ENCODE results near the gene DNAH14.
"Not testable (repeated sequence)": the region's sequence is repeated elsewhere in the genome, so short reads cannot be mapped to it uniquely, and the experiment has no call there.

DNAH14 gene

GRCh38 chr1:225159793-225160192 is 230.3 kb downstream of the DNAH14 start:
- DNase-seq = no peak

GRCh38 chr1:225177409-225177808 is 247.9 kb downstream of the DNAH14 start:
- not testable (repeated sequence) for DNase-seq

- no peak for DNase-seq
Measured at GRCh38 chr1:225179686-225180085, 250.2 kb downstream of the DNAH14 start.

DNA sequence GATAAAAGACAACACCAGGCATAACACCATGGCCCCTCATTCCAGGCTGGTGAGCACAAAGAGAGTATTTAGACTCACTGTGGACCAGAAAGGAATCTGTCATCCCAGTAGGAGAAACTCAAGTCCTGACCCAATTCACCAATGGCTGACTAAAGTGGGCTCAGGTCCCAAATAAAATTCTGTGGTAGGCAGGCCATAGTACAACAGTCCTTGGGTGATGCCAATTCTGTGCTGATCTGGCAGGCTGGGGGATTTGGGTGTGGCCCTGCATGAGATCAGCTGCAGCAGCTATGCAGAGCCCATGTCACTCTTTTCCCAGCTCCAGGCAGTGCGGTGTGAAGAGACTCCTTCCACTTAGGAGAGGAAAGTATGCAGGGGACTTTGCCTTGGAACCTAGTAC is 253.2 kb downstream of the DNAH14 start:
- DNase-seq = no peak

- no peak for DNase-seq
Measured at GRCh38 chr1:225191199-225191753, 261.8 kb downstream of the DNAH14 start.

DNA sequence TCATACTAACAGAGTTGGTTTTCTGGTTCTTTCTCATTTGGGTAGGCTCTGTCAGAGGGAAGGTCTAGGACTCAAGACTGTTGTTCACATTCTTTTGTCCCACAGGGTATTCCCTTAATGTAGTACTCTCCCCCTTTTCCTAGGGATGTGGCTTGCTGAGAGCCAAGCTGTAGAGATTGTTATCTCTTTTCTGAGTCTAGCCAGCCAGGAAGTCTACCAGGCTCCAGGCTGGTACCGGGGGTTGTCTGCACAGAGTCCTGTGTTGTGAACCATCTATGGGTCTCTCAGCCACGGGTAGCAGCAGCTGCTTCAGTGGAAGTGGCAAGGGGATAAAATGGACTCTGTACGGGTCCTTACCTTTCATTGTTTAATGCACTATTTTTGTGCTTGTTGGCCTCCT is 272.0 kb downstream of the DNAH14 start:
- DNase-seq = no peak

GRCh38 chr1:225207791-225208190 is 278.3 kb downstream of the DNAH14 start:
- DNase-seq = no peak

- DNase-seq = no peak
Measured at GRCh38 chr1:225209153-225209552, 279.7 kb downstream of the DNAH14 start.

DNA sequence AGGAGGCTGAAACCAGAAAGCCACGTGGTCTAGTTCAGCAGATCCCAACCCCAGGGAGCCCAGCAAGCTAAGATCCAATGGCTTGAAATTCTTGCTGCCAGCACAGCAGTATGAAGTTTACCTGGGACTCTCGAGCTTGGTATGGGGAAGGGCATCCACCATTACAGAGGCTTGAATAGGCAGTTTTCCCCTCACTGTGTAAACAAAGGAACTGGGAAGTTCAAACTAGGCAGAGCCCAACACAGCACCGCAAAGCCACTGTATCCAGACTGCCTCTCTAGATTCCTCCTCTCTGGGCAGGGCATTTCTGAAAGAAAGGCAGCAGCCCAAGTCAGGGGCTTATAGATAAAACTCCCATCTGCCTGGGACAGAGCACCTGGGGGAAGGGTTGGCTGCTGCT is 280.7 kb downstream of the DNAH14 start:
- not testable (repeated sequence) for DNase-seq

DNA sequence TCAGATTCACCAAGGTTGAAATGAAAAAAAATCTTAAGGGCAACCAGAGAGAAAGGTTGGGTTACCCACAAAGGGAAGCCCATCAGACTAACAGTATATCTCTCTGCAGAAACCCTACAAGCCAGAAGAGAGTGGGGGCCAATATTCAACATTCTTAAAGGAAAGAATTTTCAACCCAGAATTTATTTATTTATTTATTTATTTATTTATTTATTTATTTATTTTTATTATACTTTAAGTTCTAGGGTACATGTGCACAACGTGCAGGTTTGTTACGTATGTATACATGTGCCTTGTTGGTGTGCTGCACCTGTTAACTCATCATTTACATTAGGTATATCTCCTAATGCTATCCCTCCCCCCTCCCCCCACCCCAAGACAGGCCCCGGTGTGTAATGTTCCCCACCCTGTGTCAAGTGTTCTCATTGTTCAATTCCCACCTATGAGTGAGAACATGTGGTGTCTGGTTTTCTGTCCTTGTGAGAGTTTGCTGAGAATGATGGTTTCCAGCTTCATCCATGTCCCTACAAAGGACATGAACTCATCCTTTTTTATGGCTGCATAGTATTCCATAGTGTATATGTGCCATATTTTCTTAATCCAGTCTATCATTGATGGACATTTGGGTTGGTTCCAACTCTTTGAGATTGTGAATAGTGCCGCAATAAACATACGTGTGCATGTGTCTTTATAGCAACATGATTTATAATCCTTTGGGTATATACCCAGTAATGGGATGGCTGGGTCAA is 282.4 kb downstream of the DNAH14 start:
- DNase-seq = not testable (repeated sequence)

- no peak for DNase-seq
Measured at GRCh38 chr1:225224287-225224686, 294.8 kb downstream of the DNAH14 start.

- no peak for DNase-seq
Measured at GRCh38 chr1:225225681-225226080, 296.2 kb downstream of the DNAH14 start.

GRCh38 chr1:225228871-225229303 is 299.4 kb downstream of the DNAH14 start:
- no peak for DNase-seq

DNA sequence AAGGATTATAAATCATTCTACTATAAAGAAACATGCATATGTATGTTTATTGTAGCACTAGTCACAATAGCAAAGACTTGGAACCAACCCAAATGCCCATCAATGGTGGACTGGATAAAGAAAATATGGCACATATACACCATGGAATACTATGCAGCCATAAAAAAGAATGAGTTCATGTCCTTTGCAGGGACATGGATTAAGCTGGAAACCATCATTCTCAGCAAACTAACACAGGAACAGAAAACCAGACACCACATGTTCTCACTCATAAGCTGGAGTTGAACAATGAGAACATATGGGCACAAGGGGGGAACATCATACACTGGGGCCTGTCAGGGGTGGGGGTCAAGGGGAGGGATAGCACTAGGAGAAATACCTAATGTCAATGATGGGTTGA is 300.0 kb downstream of the DNAH14 start:
- not testable (repeated sequence) for DNase-seq

- DNase-seq = no peak
Measured at GRCh38 chr1:225230483-225230882, 301.0 kb downstream of the DNAH14 start.

GRCh38 chr1:225232930-225233329 is 303.5 kb downstream of the DNAH14 start:
- not testable (repeated sequence) for DNase-seq

DNA sequence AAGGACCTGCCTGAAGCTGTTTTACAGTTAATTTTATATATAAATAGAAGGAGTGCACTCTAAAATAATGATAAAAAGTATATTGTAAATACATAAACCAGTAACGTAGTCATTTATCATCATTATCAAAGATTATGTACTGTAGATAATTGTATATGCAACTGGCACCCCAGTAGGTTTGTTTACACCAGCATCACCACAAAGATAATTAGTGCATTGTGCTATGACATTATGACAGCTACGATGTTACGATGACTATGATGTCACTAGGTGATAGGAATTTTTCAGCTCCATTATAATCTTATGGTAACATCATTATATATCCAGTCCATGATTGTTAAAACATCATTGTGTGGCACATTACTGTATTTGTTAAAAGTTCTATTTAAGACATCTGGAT is 313.1 kb downstream of the DNAH14 start:
- DNase-seq = no peak

DNA sequence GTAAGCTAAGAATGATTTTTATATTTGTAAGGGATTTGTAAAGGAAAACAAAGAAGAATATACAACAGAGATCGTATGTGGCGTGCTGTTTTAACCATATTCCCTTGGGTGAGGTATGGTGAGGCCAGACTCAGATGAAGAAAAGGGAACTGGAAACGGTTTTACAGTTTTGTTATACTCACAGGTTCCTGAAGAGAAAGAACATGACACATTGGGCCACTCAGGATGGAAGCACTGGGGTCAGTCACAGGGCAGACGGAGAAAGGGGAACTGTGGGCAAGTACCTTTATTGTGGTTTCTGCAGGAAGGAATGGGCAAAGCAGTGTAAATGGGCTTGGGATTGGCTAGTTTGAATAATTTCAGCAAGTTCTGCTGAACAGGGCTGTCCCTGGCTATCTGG is 321.0 kb downstream of the DNAH14 start:
- no peak for DNase-seq

- no peak for DNase-seq
Measured at GRCh38 chr1:225253173-225253572, 323.7 kb downstream of the DNAH14 start.

DNA sequence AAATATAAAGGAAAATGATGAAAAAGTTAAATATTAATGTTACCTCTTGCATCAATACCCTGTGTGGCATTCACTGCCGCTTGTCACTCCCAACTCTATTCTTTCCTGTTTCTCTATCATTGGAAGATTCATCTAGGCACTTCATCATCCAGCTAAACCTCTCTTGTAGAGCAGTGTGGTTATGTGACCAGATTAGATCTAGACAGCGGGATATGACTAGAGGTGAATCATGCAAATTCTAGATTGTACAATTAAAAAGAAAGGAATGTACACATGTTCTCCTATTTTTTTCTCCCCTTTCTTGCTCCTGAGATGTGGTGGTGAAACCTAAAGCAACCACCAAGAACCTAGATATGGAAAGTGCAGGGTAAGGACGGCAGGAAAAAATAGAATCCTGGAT is 324.3 kb downstream of the DNAH14 start:
- no peak for DNase-seq

DNA sequence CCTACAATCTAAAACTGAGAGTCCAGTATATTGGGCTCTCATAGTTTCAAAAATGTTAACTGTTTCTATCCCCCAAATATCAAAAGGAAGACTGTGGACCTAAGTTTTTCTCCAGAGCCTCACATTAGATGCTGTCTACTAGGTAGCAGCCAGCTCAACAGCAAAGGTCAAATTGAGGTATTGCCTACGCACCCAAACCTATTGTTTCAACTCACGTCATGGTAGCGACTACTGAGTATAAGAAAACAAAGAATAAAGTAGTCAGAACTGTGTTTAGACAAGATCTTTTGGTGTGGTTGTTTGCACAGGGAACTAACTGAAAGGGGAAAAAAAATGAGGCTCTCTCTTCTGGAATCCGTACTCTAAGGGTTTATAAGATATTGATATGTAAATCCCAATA is 325.2 kb downstream of the DNAH14 start:
- DNase-seq = no peak

- no peak for DNase-seq
Measured at GRCh38 chr1:225257081-225257480, 327.6 kb downstream of the DNAH14 start.

DNA sequence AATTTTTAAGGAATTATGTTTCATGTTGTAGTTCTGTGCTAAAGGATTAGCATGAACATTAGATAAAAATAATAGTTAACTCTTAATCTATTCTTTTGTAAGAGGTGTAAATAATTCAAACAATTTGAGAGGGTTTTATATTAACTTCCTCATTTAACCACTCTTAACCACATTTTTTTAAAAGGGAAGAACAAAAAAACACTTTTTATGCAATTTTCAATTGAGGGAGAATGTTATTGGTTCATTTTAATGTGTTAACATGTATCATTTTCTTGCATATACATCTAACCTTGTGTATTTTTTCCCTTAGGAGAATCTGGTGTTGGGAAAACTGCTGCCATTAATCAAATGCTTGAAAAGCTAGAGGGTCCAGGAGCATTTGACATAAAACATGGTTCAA is 329.3 kb downstream of the DNAH14 start:
- no peak for DNase-seq

DNA sequence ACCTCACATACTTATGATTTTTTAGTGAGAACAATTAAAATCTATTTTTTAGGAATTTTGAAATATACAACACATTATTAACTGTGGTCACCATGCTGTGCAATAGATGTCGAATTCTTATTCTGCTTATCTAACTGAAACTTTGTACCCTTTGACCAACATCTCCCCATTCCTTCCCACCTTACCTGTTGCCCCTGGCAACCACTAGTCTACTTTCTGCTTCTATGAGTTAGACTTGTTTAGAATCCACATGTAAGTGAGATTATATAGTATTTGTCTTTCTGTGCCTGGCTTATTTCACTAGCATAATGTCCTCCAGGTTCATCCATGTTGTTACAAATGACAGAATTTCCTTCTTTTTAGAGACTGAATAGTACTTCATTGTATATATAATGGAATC is 330.1 kb downstream of the DNAH14 start:
- no peak for DNase-seq

DNA sequence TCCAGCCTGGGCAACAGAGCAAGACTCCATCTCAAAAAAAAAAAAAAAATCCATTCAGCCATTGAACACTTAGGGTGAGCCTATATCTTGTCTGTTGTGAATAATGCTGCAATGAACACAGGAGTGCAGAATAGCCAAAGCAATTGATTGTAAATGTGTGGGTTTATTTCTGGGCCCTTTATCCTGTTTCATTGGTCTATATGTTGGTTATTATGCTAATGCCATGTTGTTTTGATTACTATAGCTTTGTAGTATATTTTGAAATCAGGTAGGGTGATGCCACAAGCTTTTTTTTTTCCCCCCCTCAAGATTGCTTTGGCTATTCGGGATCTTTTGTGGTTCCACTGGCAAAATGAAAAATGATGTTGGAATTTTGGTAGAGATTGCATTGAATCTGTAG is 330.8 kb downstream of the DNAH14 start:
- DNase-seq = no peak
